SW480 (cell line): Measurements from ENCODE around the gene ALS2.

ENCODE experiments used
- DNase-seq: peaks from one replicate; pipeline ENCODE4 v3.0.0-alpha.2; 2016; ENCODE audit warnings: low spot score

The ALS2 gene

DNA sequence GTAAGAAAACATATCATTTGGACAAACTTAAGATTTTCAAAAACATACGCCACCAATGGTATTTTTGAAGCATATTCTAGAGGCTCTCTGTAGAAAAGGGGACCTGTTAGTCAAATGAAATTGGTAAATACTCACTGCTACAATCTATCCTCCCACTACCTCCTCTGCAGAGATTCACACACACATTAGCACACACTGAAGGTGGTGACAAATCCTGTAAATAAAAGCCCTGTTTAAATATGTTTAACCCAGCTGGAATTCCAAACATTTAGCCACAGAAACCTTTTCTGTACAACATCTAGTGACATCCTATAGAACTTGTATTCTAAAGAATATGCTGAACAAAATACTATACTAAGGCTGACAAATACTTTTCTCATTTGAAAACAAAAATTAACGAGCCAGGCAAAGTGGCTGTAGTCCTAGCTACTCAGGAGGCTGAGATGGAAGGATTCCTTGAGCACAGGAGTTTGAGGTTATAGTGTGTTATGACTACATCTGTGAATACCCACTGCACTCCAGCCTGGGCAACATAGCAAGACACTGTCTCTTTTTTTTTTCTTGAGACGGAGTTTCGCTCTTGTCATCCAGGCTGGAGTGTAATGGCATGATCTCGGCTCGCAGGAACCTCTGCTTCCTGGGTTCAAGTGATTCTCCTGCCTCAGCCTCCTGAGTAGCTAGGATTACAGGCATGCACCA is 25.9 kb downstream of the ALS2 start:
- DNase-seq, result no peak

DNA sequence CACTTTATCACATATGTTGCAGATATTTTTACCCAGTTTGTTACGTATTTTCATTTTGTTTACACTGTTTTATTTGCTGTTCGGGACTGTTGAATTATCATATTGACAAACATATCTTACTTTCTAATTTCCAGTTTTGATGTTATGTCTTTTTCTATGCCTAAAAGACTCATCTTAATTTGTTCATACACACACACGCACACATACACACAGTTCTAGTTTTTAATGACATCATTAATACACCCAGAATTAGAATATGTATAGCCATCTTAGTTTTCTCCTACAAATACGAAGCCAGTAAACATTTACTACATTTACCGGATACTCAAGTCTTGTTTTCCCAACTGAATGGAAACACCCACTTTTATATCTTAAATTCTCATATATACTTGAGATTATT is 29.2 kb downstream of the ALS2 start:
- no peak for DNase-seq

DNA sequence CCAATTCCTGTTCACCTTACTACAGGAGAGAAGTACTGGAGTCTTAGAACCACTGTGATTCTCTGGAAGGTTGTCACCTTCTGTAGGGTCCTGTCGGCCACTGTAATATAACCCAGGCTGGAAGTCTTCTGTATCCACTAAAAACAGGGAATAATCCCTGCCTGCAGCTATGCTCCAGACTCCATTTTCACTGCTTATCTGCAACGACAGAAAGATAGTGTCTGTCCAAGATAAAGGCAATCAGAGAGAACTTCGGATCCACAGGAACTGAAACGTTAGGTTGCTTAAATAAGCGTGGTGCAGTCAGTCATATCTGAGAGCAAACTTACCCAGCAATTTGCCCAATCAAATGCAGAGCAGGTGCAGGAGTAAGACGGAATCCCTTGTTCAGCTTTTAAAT is 34.2 kb downstream of the ALS2 start:
- DNase-seq, result no peak

DNA sequence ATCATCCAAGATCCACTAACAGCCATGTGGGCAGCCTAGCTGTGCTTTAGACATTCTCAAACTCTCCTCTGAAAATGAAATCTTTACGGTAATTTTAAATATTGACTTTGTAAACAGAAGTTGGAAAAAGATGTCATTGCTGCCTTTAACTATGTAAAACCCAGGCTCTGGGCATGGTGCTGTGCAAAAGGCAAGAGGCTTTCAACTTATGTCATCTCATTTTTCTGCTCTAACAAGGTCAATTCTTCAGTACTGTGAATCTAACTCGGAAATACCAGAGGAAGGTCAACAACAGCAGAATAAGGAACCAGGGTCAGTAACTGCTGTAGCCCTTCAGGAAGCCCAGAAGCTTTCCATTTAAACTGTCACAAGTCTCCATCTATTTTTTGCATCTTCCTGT is 45.2 kb downstream of the ALS2 start:
- DNase-seq, result no peak

DNA sequence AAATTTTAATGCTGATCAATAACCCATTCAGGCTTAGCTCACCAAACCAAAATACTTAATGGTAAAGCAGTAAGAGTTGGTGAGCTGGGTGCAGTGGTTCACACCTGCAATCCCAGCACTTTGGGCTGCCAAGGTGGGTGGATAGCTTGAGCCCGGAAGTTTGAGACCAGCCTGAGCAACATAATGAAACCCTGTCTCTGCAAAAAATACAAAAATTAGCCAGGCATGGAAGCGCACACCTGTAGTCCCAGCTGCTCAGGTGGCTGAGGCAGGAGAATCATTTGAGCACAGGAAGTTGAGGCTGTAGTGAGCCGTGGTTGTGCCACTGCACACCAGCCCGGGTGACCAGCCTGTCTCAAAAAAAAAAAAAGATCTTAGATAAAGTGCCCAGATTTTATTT is 46.6 kb downstream of the ALS2 start:
- DNase-seq, result no peak

DNA sequence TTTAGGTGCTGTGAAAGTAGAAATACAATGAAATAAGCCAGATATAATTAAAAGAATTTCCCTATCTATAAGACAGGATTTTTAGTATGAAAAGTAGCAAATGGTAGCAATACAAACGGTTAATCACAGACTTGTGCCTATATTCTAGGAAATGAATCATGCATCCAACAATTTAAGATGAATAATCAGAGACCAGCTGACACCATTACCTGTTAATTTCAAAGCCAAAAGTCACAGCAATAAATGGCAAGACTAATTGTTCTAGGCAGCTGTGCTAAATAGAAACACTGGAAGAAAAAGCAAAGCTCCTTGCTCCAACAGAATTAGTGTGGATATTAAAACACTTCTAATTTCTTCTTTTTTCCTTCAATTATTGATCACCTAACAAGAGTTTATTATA is 47.2 kb downstream of the ALS2 start:
- DNase-seq, result no peak

DNA sequence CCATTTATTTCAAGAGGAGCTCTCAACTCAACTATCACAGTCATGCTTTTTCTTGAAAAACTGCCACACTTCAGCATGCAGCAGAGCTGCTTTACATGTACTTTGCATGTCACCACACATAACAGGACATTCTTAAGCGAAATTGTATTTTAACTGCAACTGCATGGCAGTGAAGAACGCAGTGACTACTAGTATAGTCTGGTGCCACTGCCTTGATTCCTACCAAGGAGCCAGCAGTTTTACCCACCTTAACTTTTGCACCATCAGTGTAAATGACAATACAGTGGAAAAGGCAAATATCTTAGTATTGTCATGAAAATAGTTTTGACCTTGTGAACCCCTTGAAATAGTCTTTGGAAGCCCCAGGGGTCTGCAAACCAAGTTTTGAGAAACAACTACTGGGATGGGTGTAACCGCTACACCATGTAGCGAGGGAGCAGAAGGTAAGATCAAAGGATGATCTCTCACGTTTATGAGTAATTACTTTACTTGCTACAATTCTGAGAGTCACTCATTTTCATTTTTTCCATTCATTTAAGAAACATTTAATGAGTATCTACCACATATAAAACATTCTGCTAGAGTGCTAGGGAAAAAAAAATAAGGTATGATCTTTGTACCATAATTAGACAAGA is 50.0 kb downstream of the ALS2 start:
- DNase-seq, result no peak

DNA sequence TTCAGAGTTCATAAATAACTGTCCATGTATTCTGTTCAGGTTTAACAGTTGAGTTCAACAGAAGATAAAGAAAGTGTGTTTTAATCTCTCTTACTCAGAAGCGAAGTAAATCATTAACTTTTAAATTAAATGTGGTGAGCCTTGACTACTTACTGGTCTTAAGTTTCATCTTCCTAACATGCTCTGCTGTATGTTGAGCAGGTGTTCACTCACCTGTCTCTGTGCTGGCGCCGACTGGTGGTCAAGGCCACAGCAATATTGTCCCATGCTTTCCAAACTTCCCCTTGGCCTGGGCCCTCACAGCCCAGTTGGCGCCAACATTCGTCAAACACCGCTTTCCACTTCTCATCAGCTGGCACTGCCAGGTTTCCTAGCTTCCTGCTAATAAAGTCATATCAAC is 65.3 kb downstream of the ALS2 start:
- DNase-seq, result peak; percentile 78

DNA sequence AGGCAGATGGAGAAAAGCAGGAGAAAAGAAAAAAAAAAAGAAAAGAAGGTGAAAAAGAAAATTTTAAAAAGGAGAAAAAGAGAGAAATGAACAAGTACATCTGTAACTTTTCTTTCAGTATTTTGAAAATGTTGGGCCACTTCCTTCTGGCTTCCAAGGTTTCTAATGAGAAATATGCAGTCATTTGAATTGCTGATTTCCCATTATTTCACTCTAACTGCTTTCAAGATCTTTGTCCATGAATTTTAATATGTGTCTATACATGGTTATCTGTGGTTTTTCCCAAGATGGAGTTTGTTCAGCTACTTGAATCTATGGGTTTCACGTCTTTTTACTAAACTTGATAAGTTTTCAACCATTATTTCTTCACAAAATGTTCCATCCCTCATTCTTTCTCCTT is 68.0 kb downstream of the ALS2 start:
- DNase-seq, result no peak

DNA sequence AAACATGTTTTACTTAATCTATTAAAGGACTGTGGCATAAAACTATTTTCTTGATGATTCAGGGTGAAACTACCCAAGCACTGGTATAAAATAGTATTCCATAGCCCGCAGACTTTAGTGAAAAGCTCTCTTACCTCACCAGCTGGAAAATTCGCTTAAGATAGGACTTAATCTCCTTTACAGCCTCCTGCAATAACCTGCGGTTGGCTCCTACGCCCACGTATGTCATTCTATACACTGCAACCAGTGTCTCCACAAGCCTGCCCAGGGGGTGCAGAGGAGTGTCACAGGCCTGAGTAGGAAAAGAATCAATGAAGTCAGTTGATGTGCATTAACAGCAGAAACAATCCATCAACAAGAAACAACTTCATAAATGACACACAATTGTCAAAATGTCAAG is 71.0 kb downstream of the ALS2 start:
- DNase-seq, result peak; percentile 32

DNA sequence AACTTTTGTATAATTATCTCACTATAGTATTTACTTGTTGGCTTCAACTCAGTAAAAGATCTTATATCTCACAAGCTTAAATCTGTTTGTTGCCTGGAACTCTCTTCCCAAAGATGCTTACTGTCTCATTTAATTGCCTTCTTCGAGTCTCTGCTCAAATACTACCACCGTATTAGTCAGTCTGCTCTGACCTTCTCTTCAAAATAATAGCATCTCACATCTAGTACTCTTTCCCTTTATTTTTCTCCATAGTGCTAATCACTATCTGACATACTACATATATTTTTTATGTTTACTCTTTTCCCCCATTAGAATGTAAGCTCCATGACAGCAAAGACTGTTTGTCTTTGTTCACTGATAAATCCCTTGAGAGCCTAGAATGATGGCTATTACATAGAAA is 71.7 kb downstream of the ALS2 start:
- no peak for DNase-seq

DNA sequence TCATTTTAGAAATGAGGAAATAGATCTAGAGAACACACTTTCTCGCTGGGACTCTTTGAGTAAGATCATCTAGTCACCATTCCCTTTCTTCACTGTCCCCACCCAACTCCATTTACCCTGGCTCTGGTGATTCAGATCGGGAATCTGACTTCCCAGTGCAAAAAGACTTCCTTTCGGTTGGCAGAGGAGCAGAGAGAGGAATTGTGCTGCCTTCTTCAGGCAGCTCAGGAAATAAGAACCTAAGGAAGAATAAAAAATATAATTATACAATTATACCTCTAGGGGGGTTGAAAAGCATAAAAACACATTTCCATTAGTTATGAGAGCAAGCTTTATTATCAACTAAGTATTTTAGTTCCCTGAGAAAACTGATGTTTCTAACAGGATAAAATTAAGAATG is 73.0 kb downstream of the ALS2 start:
- no peak for DNase-seq

DNA sequence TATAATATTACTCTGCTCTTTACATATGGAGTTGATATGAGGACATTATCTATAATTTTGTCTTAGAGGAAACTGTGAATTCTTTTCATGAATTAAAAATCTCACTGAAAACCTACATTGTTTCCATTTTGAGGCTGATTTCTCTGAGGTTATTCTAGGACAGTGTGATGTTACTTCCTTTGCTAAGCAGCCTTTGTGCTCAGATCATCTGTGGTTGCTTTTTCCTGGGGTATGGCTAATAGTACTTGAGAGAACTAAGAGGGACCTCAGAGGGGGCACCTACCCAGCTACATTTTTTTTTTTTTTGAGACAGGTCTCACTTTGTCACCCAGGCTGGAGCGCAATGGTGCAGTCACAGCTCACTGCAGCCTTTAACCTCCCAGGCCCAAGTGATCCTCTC is 73.6 kb downstream of the ALS2 start:
- no peak for DNase-seq

DNA sequence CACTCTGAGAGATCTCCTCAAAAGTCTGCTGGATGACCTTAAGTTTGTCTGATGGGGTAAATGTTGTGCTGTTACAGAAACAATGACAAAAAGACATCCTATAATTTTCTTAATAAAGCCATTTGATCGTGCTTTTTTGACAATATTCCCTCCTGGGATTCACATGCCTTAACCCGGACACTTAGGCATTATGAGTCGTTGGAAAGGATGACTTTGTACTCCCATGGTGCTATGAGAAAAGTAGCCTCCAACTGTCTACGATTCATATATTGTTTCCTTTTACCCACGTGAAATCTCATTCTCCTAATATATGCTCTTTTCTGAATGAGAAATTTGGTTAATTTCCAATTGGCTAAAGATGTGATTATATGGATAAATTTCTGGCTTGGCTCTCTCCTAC is 76.2 kb downstream of the ALS2 start:
- no peak for DNase-seq

DNA sequence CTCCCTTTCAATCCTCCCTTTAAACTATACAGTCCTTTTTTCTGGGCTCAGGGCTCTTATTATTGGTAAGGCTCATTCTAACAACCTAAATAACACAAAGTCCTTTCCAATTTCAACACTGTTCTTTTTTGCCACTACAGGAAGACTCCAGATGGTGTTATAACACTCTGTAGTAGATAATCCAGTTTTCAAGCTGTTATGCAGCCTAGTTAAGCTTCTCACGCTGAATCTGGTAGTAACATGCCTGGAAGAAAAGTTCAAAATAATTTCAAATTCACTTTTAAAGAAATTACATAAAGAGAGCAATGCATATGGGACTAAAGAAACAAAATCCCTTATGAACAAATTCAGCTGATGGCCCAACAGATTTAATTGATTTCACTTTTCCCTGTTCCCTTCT is 79.1 kb downstream of the ALS2 start:
- DNase-seq, result no peak

DNA sequence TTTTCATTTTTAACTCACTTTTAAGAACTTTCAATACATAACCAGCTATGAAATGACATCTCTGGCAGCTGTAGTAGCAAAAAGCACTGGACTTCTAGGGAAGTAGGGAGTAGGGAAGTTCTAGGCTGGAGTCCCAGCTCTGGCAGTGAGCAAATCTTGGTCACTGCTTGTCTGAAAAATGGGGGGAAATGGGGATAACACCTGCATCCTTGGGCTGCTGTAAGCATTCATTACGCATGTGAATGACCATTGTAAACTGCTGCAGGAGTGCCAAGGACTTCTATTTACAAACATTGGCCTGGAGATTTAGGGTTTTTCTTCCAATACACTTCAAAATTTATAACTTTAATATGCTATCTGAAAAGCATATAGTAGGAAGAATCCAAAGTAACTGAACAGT is 81.3 kb downstream of the ALS2 start:
- DNase-seq, result no peak

DNA sequence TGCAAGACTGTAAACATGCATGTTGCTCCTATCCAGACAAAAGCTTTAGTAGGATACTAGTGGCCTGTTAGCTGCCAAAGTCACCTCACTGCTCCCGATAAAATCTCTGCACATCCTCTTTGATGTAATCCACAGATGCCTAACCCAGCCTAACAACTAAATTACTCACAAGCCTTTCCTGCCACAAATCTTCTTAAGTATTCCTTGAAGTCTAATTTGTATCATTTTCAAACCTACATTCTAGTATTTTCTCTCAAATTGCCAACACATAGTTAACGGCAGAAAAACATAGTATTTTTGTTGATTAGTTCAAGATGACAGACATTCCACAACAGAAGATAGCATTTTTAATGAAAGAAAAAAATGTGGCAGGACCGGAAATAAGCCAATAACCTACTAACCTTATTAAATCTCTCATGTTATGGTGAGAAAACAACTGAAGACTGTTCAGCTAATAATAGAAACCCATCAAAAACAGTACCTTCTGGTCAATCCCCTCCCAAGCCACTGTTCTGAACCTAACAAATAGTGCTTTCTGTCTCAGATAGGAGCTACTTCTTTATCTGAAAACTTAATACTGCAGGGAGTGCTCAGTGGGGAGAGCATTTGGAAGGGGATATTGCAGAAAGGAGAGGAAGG is 82.0 kb downstream of the ALS2 start, which contains the start of gene MPP4:
Gene MPP4 (minus strand): TSS at position 57 of the 639 bp plus-strand sequence. CDS start 4,690 bp downstream, outside the sequence.
- peak; percentile 28 for DNase-seq

DNA sequence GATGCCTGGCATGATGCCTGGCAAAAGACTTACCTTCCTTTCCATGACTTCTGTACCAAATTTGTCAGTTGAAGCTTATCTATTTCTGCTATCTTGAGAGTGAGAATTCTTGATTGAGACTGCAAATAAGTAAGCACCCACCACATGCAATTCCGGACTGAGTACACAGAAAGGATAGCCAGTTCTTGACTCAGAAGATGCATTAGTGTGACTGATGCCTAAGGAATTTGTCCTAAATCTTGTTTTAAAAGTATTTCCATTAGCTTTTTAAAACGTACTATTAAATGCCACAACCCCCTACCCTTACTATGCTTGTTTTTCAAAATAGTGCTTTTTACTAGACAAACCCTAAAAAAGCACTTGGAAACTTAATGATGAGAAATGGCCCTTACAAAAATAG is 82.8 kb downstream of the ALS2 start:
- DNase-seq, result no peak

DNA sequence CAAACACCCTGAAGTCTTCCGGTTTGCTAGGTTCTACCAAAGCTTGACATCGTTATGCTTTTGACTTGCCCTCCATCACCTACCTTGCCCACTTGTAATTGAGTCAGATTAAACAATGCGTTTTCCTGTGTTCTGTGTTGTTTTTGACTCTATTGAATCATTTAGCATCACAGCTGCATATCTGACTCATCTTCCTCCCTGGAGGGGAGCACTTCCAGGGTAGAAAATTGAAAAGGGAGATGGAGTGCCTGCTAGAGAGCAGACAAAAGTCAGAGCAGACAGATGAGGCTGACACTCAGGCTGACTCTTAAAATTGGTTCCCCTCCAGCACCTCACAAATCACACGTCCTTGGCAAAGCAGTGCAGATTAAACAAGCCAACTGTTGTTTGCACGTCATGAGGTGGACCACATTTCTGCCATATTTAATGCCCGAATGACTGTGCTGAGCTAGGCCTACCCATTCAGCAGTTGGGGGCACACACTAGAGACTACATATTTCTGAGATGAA is 84.5 kb downstream of the ALS2 start:
- DNase-seq, result no peak

DNA sequence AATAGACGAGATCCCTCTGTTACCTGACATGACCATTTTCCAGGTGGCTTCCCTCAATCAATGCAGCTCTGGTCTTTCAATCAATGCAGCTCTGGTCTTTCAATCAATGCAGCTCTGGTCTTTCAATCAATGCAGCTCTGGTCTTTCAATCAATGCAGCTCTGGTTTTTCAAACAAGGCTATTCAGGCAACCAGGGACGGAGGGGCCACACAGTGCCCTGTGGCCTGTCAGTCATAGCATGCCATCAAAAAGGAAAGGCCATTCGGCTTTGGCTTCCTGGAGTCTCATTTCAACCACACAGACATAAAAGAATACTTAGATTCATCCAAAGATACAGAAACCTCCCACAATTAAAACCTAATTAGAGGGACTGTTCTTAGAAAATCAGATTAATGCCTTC is 95.6 kb downstream of the ALS2 start:
- DNase-seq, result no peak

DNA sequence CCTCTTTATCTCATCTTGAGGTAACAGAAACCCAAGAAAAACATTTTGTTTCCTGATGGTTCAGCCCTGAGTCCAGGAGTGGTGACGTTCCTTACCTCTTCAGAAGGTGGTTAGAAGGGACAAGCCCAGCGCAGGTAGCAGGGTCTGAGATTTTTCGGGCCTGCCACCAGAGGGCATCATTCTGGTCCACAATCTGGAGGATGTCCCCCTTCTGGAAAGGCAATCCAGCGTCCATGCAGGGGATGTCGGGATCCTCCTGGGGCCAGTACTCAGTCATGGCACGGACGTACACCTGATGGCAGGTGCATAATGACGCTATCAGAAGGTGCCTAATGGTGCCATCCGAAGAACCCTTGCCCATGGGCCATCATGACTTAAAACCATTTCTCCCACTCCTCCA is 100.0 kb downstream of the ALS2 start:
- no peak for DNase-seq

DNA sequence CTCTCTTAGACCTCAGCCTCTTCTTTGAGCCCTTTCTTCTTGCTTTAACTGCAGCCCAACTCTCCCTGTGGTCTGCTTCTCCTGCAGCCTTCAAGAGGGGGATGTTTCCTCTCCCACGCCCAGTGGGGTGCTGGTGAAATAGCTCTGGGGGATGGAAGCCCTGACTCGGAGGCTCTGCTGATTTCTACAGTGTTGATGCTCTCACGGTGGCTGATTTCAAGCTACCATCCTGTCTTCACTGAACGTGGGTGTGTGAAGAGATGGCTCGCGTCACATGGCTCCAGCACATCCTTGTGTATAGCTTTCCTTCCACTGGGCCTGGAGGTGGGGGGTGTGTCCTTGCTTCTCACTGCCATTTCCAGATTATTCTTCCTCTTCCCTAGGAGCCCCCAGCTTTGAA is 102.3 kb downstream of the ALS2 start:
- no peak for DNase-seq

DNA sequence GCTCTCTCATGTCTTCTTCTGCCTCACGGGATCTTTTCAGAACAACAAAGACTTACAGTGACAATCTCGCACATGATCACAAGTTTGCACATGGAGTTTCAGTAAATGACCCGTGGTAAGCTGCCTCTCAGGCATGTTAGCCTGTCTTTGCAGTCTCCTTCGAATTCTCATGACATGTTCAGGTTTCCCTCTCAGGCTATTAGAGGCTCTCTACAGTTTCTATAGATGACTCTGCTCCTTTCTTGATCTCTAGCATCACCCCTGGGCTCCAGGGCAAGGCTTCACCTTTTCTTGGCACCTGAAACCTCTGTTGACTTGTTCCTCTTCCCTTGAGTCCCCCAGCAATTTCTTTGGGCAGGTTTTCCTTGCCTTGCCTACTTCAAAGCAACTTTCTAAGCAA is 105.3 kb downstream of the ALS2 start:
- no peak for DNase-seq
